GM12864 (cell line): ENCODE results near the gene SBSN.

Experiments
- DNase-seq: peaks from one replicate; pipeline ENCODE4 v3.0.0-alpha.2; 2011; ENCODE audit warnings: low read depth
- H3K4me3 ChIP-seq: 2 replicates; pipeline ENCODE4 v1.5.1; 2011; ENCODE audit warnings: mild to moderate bottlenecking, low read depth, low read length, control low read depth
- TF ChIP-seq, protein P1 (sequence below): IDR thresholded peaks from 2 replicates; pipeline ENCODE4 v1.5.1; 2011; ENCODE audit warnings: low read depth, mild to moderate bottlenecking, moderate library complexity, low read length, control low read depth, inconsistent platforms; ENCODE audit errors: missing control alignments

Gene SBSN

DNA sequence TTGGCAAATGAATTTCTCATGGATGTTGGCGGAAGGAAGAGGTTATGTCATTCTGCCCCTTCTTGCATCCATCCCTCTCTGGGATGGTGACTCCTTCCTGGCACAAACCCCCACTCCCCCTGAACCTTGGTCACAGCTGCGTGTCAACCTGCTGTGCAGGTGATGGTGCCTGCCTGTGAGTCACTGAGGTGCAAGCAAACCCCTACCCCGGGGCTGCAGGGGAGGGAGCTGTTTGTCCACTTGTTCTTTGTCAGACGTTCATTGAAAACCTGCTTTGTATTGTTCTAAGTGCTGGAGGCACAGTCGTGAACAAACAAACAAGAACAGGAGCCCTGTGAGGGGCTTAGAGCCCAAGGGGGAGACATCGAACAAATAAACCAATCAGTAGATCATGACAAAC lies 3.2 kb upstream of the SBSN start:
- no peak for DNase-seq
- no peak overlapping the region for H3K4me3 ChIP-seq
- TF ChIP-seq, protein P1, sequence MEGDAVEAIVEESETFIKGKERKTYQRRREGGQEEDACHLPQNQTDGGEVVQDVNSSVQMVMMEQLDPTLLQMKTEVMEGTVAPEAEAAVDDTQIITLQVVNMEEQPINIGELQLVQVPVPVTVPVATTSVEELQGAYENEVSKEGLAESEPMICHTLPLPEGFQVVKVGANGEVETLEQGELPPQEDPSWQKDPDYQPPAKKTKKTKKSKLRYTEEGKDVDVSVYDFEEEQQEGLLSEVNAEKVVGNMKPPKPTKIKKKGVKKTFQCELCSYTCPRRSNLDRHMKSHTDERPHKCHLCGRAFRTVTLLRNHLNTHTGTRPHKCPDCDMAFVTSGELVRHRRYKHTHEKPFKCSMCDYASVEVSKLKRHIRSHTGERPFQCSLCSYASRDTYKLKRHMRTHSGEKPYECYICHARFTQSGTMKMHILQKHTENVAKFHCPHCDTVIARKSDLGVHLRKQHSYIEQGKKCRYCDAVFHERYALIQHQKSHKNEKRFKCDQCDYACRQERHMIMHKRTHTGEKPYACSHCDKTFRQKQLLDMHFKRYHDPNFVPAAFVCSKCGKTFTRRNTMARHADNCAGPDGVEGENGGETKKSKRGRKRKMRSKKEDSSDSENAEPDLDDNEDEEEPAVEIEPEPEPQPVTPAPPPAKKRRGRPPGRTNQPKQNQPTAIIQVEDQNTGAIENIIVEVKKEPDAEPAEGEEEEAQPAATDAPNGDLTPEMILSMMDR, result no peak

DNA sequence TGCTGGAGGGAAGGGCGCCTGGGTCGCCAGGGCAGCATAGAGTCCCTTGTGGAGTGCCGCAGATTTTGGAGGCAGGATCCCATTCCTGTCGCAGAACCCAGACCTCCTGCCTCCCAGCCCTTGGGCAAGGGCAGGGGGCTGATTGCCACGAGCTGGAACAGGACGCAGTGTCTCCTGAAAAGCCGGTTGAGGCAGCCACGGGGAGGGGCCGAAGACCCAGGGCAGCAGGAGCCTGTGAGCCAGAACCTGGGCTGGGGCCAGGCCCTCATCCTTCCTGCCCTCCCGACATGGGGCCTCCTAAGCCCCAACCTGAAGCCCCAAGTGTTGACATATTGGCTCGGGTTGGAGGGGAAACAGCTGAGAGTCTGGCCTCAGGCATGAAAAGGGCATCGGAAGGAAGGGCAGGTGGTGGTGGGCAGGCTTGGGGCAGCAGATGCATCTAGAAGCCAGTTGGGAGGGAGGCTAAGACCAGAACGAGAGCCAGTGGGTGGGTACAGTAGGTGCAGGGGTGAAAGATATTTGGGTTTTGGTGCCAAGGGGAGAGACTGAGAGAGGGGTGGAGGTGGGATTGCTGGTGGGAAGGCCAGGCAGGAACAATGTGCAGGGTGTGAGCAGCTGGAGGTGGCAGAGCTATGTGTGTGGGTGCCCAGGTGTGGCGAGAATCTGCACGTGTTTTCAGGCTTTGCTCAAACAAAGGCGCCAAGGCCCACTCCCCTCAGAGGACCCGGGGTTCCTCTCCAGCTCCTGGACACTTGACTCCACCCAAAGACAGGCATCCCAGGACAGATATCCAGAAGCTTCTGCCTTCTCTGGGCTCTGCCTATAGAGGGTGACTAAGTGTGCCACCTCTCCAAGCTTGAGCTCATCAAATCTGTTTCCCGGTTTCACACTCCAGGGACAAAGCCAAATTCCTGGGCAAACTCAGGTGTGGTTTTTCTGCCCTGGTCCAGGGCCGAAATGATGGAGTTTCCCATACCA lies 1.4 kb upstream of the SBSN start:
- DNase-seq, result no peak
- no peak overlapping the region for H3K4me3 ChIP-seq
- TF ChIP-seq, protein P1, result no peak

DNA sequence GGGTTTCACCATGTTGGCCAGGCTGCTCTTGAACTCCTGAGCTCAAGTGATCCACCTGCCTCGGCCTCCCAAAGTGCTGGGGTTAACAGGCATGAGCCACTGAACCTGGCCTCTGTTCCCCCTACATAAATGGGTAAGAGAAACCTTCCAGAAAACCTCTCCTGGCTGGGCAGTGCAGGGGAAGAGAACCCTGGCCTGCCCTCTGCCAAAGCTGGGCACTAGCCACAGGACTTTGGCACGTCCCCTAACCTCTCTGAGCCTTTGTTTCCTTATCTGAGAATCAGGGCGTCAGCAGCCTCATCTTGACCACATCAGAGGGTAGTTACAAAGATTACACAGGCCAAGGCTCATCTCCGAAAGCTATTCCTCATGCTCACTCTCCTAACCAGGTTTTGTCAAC lies 2.2 kb downstream of the SBSN start:
- TF ChIP-seq, protein P1, result no peak
- DNase-seq, result no peak
- H3K4me3 ChIP-seq, result no peak overlapping the region

DNA sequence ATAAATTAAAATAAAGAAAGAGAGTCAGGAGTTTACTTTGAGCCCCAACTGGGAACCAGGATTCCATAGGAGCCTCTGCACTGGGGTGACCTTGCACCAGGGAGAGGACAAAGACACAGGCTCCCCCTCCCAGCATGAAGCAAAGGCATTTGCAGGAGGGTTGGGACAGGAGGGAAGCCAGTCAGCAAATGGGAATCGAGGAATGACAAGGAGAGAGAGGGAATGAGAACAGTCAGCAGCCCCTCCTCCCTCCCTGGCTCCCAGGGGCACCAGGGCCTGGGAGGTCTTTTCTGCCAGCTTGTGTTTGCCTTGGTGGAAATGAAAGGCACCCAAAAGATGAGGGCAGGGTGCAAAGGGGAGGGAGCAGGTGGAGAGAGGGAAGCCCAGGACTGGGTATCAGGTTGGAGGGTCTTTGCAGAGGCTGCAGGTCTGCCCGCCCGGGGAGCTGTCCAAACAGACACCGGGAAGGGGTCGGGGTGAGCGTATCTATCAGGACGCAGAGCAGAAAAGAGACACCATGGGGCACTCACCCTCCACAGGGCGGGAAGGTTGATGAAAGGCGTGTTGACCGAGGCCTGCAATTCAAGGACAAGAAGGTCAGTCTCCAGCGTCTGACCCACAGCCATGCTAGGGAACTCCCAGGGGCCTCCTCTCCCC lies 3.8 kb downstream of the SBSN start:
- TF ChIP-seq, protein P1, result no peak
- H3K4me3 ChIP-seq, result no peak overlapping the region
- no peak for DNase-seq

DNA sequence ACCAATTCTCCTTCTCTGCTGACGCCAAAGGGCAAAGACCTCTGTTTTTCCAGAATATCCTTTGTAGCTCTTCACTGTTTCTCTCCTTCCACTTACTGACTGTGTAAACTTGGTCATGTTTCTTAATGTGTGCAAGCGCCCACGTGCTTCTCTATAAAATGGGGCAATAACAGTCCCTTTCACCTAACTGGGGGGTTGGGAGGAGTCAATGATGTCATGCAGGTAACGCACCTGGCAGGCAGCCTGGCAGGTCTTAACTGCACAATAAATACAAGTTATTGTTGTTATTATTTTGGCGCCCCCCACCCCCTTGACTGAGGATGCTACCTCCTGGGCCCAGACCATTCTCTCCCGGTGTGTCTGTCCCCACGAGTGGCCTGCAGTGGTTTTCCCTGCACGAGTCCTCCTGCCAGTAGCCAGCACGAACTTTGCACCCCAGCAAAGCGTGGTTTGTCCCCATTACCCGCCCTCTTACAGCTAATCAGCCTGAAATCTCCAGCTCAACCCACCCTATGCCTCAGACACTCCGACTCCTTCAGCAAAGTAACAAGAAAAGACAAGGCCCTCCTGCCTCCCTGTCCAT lies 5.3 kb downstream of the SBSN start:
- TF ChIP-seq, protein P1, result no peak
- H3K4me3 ChIP-seq, result no peak overlapping the region
- DNase-seq, result no peak

DNA sequence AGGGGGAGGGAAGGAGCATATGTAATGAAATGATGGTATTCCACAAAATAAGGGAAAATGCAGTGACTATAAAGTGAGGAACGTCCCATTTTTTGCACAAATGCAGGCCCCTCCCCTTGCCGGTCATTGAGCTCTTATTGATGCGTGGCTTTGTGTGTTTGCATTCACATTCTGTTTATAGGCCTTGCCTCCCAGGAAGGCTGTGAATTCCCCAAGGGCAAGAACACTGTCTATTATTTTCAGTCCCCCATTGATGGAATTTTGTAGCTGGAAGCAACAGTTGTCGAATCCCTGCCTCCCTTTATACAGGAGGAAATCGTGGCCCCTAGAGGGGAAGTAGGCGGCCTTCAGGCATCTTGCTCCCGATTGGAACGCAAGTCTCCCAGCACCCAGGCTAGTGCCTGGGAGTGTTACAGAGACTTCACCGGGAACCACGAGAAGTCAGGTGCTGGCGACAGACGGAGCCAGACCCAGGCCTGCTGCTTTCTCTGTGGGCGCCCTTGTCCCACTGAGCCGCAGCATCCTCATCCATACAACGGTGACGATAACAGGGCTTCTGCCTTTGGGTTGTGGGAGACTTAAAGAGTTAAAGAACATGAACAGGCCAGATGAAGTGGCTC lies 6.9 kb downstream of the SBSN start:
- TF ChIP-seq, protein P1, result no peak

More for the DNA sequence above, 6.9 kb downstream of the SBSN start:
- H3K4me3 ChIP-seq, result no peak overlapping the region
- no peak for DNase-seq
